ENCODE measurements around the gene SHKBP1.

- TF ChIP-seq CTCF (conservative IDR thresholded peaks at IDR 0.05; ENCODE audit: low read depth, low read length): no peak
- no peak for TF ChIP-seq EZH2 (IDR thresholded peaks at IDR 0.05; ENCODE audit: low read length, unreplicated experiment)
- TF ChIP-seq EZH2phosphoT487 (IDR thresholded peaks at IDR 0.05; ENCODE audit: borderline replicate concordance, low read length): no peak
These were observed 48.9 kb downstream of the SHKBP1 start for GRCh38 chr19:40625406-40626120.

Measured in PC-3 (cell line).